Embryonic facial prominence (tissue), 1 donor: Measurements from ENCODE around the gene ABCA2.
"Not testable (repeated sequence)": the region's sequence is repeated elsewhere in the genome, so short reads cannot be mapped to it uniquely, and the experiment has no call there.

ENCODE experiments used
- DNase-seq: peaks from one replicate; pipeline ENCODE4 v3.0.0-alpha.2; 2016; ENCODE audit errors: extremely low spot score

The ABCA2 gene

GRCh38 chr9:137044502-137045177, 16.6 kb upstream of the ABCA2 start:
- DNase-seq: no peak

- no peak for DNase-seq
Observed at GRCh38 chr9:137044037-137044436, 16.0 kb upstream of the ABCA2 start.

- DNase-seq: no peak
Observed at GRCh38 chr9:137042751-137043727, 15.0 kb upstream of the ABCA2 start.

GRCh38 chr9:137041124-137041523, 13.1 kb upstream of the ABCA2 start:
- no peak for DNase-seq

DNA sequence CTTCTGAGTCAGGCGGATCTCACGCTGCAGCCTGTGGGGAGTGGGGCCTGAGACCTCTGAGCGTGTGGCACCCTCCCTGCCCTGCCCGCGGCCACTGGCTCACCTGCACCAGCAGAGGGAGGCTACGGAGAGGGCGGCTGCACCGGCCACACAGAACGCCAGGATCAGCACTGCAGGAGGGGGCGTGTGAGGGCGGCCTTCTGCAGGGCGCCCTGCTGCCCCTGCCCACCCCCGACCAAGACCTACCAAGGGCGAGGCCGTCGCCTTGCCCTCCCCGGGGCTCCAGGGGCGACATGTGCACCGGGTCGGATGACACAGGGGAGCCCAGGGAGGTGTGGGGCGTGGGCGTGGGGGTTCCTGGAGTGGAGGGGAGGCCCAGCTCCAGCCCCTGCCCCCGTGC, 12.5 kb upstream of the ABCA2 start:
- DNase-seq: no peak

DNA sequence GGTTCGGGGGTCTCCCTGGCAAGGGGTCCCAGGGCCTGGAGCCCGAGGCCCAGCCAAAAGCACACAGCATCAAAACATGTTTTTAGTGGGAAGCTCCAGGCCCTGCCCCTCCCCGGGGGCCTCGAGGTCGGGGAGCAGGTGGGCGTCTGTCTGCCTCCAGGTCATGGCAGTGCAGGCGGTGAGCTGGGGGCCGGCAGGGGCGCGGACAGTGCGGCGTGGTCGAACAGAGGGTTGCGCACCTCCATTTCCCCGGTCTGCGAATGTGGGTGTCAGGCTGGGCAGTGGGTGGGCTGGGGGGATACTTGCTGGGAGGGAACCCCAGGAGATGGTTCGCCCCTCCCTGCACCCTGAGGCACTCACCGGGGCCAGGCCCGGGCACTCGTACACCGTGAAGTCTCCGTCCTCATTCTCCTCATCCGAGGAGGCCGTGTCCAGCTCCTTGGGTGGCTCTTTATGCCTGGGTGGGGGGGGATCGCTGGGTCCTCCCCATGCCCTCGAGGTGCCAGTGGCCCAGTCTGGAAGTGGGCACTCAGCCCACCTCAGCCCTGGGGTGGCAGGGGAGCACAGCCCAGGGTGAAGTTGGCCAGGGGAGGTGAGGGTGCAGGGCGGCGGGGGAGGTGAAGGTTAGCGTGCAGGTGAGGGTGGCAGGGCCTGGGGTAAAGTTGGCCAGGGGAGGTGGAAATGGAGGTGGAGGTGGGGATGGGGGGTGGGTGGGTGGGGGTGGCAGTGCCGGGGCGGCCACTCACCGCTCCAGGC, 11.8 kb upstream of the ABCA2 start:
- no peak for DNase-seq

DNA sequence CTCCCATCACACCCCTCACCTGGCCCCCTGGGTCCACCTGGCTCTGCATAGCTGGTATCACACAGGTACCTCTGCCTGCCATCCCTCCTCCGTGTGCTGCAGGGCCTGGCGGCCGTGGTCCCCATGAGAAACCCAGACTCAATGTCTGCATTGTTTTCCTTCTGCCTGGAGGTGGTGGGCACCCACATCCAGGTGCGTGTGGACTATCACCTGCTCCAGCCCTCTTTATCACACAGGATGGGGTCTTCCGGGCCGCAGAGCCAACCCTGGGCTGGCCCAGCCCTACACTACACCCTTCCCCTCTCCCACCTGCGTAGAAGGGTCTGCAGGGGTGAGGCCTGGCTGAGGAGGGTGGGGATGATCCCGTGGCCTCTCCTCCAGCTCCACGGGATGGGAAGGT, 10.9 kb upstream of the ABCA2 start:
- DNase-seq: no peak

DNA sequence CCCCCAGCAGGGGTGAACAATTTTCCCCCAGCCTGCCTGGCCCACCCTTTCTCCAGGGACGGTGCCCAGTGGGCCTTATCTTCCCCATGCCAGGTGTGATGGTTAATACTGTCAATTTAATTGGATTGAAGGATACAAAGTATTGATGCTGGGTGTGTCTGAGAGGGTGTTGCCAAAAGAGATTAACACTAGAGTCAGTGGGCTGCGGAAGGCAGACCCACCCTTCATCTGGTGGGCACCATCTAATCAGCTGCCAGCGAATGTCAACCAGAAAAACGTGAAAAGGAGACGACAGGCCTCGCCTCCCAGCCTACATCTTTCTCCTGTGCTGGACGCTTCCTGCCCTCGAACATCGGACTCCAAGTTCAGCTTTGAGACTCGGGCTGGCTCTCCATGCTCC, 9.4 kb upstream of the ABCA2 start:
- no peak for DNase-seq

- DNase-seq: no peak
Observed at GRCh38 chr9:137037035-137037434, 9.0 kb upstream of the ABCA2 start.

DNA sequence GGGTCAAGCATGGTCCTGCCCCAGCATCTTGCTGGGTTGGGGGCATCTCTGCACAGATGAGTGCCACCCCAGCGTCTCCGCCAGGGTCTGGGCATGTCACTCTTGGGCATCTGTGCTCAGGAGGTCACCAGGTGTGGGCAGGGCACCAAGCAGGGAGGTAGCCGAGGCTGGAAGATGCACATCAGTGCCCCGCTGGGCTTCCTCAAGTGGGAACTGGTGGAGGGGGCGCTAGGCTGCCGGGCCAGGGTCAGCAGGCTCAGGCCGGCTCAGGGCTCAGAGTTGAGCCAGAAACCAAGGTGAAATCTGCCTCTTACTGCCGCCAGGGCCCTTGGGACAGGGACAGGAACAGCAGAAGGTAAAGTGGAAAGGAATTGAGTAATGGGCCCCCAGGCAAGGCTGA, 7.9 kb upstream of the ABCA2 start:
- DNase-seq: no peak

DNA sequence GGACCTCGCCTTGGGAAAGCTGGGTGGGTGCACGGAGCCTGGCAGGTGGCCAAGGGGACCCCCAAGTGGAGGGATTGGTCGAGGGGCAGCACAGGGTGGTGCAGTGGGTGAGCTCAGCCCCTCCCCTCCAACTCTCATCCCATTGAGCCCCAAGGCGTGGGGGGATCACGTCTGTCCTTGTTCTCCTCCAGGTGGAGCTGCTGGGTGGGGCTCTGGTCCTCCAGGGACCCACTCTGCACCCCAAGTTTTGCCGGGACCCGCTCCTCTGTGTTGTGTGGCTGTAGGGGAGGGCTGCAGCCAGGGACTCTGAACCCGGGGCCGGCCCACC, 7.4 kb upstream of the ABCA2 start:
- no peak for DNase-seq

- DNase-seq: peak; percentile 77
Observed at GRCh38 chr9:137034709-137035506, 6.9 kb upstream of the ABCA2 start.

- no peak for DNase-seq
Observed at GRCh38 chr9:137034039-137034708, 6.1 kb upstream of the ABCA2 start.

DNA sequence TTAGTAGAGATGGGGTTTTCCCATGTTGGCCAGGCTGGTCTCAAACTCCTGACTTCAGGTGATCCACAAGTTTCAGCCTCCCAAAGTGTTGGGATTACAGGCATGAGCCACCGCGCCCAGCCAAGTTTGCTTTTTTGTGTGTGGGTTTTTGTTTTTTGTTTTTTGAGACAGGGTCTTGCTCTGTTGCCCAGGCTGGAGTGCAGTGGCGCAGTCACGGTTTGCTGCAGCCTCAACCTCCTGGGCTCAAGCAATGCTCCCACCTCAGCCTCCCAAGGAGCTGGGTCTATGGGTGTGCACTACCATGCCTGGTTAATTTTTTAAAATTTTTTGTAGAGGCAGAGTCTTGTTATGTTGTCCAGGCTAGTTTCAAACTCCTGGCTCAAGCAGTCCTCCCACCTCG, 5.4 kb upstream of the ABCA2 start:
- not testable (repeated sequence) for DNase-seq

DNA sequence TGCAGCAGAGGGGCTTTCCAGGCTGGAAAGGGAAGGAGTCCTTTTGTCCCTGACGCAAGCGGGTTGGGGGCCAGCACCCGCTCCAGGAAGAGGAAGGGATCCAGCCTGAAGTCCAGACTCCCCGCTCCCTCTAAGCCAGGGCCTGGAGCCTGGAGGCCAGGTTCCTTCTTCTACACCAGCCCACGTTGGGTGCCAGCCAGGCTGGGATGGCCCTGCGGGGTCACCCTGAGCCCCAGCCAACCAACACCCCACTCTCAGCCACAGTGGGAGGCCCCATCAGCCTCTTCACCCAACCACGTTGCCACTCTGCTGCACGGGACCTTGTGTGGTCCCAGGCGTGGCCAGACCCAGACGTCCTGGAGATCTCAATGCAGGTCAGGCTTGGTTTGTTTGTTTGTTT, 4.8 kb upstream of the ABCA2 start:
- DNase-seq: no peak

DNA sequence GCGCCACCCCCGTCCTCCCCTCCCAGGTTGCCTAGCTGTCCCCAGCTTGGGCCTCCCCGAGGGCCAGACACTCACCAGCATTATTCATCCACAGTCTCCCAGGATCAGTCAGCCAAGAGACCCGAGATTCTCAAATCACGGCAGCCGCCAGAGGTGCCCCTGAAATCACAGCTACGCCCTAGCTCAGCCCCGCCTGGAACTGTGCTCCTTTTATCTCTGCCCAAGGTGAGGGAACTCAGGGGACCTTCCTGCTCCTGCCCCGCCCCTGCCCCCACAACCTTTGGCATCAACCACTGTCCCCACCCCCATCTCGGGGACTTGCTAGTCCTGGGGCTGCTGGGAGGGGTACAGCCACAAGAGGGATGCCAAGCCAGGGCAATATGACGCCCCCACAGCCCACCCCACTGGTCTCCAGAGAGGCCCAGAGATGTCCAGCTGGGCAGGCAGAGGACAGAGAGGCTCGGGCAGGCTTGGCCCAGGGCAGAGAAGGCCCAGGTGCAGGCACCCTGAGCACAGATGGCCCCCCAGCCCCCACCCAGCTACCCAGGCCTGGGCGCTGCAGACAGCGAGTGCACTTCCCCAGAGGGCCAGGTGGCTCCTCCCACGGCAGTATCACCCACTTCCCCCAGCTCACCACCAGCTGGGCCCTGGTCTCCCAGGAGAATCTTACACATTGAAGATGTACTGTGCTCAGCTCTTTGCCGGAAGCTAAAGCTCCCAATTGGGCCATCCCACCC, 4.0 kb upstream of the ABCA2 start, which contains the start of gene FUT7:
Gene FUT7, minus strand, starts transcription at position 185 of the 737 bp plus-strand sequence. Its CDS starts 97 bp downstream, at position 88.
- no peak for DNase-seq

GRCh38 chr9:137030538-137031527, 2.8 kb upstream of the ABCA2 start:
- DNase-seq: no peak

GRCh38 chr9:137030006-137030405, 2.0 kb upstream of the ABCA2 start:
- DNase-seq: no peak
